Aorta (tissue), 5 donors: ENCODE data around the gene NOP9. TPM values are rescaled to one million over a fixed set of nuclear protein-coding genes. Genes with fewer than 3 reads are reported as not detected.

Source experiments
- ATAC-seq: fragments of 200-7000 bp; cut with Tn5 transposase; one replicate; pipeline ENCODE4 v1.9.1; 2022; ENCODE audit warnings: moderate library complexity; ENCODE audit not compliant: low FRiP score
- DNase-seq, 2 donors: peaks; one replicate each; pipeline ENCODE4 v3.0.0-alpha.2; 2020
- H3K27ac ChIP-seq, 2 donors: one replicate each; pipeline ENCODE4 v1.5.1; 2013; ENCODE audit warnings: low read length in 2 of 2, mild to moderate bottlenecking in 2 of 2, moderate library complexity in 2 of 2, control low read depth in 1 of 2, inconsistent platforms in 1 of 2, low read depth in 1 of 2
- H3K27me3 ChIP-seq, 2 donors: one replicate each; pipeline ENCODE4 v1.6.1; 2013; ENCODE audit warnings: control low read depth in 1 of 2, low read length in 1 of 2, mild to moderate bottlenecking in 1 of 2, moderate library complexity in 1 of 2; ENCODE audit not compliant: insufficient read depth in 2 of 2, control insufficient read depth in 1 of 2
- H3K36me3 ChIP-seq, 2 donors: one replicate each; pipeline ENCODE4 v1.6.1; 2013; ENCODE audit warnings: control low read depth in 1 of 2, low read length in 1 of 2, mild to moderate bottlenecking in 1 of 2; ENCODE audit not compliant: insufficient read depth in 2 of 2, control insufficient read depth in 1 of 2
- H3K4me1 ChIP-seq, 2 donors: one replicate each; pipeline ENCODE4 v1.6.1; 2013; ENCODE audit warnings: low read length in 2 of 2, control low read depth in 1 of 2, mild to moderate bottlenecking in 1 of 2, moderate library complexity in 1 of 2; ENCODE audit not compliant: insufficient read depth in 2 of 2, control insufficient read depth in 1 of 2
- H3K4me3 ChIP-seq, 2 donors: one replicate each; pipeline ENCODE4 v1.5.1; 2013; ENCODE audit warnings: low read length in 2 of 2, control low read depth in 1 of 2, mild to moderate bottlenecking in 1 of 2
- H3K9me3 ChIP-seq: one replicate; pipeline ENCODE4 v1.6.1; 2013; ENCODE audit warnings: mild to moderate bottlenecking, low read length; ENCODE audit not compliant: control insufficient read depth
- WGBS, 2 donors: extraction: QIAGEN DNeasy Blood & Tissue Kit; methylation state at CpG; one replicate each; pipeline ENCODE4 v1.1.7; 2013; 5-methylcytosine and 5-hydroxymethylcytosine counted together
- intact Hi-C, 2 donors: fragments of 100-400 bp; cut with DNase I; formaldehyde crosslinking; loops; one replicate each; pipeline versions ENCODE4 v1.14.2 to v1.15.0; 2022
- polyA plus RNA-seq, 2 donors: library from polyadenylated mRNA; stranded (reverse); fragments of 200-250 nt; gene quantifications; one replicate each; pipeline ENCODE4 v1.2.3, GENCODE V29; 2013
- total RNA-seq, 2 donors: library from RNA; stranded (reverse); fragmentation: NEBNext Ultra II Directional; extraction: Animal tissue kit (Norgen Biotek cat#: 25700); gene quantifications; one replicate each; pipeline ENCODE4 v1.2.1, GENCODE V29; 2021
- donor health status: healthy with polysubstance abuse.
- donor health status: Bipolar disorder and iron deficiency.
- donor health status: DM: no; HTN: no; CAD: no.
- donor health status: DM: no; HTN: no; CAD: no.
- donor health status: DM: yes; HTN: yes; CAD: no.

Gene NOP9
- total and polyA plus RNA-seq, 4 donors = 7.9 to 19.9 (median 14.3) TPM

DNA sequence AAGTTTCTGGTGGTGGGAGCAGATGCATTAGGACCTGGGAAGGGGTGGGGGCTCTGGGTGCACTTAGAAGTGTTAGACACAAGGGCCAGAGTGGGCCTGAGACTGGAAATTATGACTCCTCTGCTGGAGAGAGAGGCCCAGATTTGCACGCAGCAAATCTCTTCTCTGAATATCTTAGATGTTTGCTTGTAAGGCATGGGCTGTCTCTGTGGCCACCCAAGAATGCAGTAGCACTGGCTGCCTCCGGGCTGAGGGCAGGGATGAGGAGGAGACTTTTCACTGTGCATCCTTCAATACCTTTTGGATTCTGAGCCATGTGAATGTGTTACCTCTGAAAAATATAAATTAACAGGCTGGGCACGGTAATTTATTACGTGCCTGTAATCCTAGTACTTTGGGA is 14.3 kb upstream of the NOP9 start:
- H3K9me3 ChIP-seq = no peaks in the 10 kb centered on the region
- peaks cover 0 to 4% of the 10 kb centered on the region in 2 donors for H3K36me3 ChIP-seq
- H3K27me3 ChIP-seq = no peaks in the 10 kb centered on the region
- H3K4me3 ChIP-seq = no peak overlapping the region
- intact Hi-C loops = no loop called here
- H3K4me1 ChIP-seq = no peaks in the 10 kb centered on the region
- WGBS, 2 donors = 76 to 77% methylated on average over 4 of the region's 4 CpGs
- H3K27ac ChIP-seq = no peak overlapping the region
- ATAC-seq (no peak), DNase-seq (no peak)

DNA sequence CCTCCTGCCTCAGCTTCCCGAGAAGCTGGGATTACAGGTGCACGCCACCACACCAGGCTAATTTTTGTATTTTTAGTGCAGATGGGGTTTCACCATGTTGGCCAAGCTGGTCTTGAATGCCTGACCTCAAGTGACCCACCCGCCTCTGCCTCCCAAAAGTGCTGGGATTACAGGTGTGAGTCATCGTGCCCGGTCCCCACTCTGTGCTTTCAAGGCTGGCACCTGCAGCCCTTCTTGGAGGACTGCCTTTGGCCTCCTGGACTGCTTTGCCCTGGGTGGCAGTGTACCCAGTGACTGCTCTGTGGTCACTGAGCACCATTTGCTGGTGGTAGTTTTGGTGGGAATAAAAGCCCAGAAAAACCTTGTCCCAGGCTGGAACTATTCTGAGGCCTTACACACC is 12.7 kb upstream of the NOP9 start:
- Histone ChIP-seq H3K36me3 (peaks cover 0 to 6% of the 10 kb centered on the region in 2 donors), H3K27me3 (no peaks in the 10 kb centered on the region), H3K4me3 (no peak overlapping the region), H3K4me1 (no peaks in the 10 kb centered on the region), H3K27ac (no peak overlapping the region), H3K9me3 (no peaks in the 10 kb centered on the region)
- no peak for DNase-seq
- no peak for ATAC-seq
- 89 to 98% methylated on average over 5 of the region's 5 CpGs for WGBS, 2 donors
- intact Hi-C loops = no loop called here

DNA sequence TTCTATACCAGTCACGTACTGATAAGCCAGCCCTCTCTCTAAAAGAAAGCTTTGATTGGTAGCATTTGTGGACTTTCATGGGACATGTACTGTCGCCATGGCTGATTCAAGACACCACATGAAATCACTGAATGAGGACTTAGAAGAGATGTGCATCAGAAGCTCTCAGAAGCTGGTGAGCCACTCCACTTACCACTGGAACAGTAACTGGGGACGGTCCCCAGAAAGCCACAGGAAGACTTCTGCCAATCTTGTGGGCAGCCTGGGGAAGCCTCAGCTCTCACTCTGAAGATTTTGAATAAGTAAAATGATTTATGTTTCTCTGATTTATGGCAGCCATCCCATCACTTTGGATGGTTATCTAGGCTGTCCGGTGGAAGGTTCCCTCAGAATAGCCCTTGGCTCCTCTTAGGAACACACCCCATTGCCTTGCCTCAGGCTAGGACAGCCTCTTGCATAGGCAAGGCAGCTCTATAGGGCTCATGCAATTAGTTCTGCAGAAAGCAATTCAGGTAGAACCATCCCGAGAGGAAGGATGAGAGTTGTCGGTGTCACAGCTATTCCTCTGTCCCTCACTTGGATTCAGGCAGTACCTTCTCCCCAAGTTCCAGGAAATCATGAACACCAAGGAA is 9.9 kb upstream of the NOP9 start:
- Histone ChIP-seq H3K36me3 (peaks cover 0 to 6% of the 10 kb centered on the region in 2 donors), H3K27ac (no peak overlapping the region), H3K4me1 (no peaks in the 10 kb centered on the region), H3K9me3 (no peaks in the 10 kb centered on the region), H3K27me3 (no peaks in the 10 kb centered on the region), H3K4me3 (no peak overlapping the region)
- no peak for ATAC-seq
- no peak for DNase-seq
- intact Hi-C loops = no loop called here
- 76 to 86% methylated on average over 6 of the region's 6 CpGs for WGBS, 2 donors

DNA sequence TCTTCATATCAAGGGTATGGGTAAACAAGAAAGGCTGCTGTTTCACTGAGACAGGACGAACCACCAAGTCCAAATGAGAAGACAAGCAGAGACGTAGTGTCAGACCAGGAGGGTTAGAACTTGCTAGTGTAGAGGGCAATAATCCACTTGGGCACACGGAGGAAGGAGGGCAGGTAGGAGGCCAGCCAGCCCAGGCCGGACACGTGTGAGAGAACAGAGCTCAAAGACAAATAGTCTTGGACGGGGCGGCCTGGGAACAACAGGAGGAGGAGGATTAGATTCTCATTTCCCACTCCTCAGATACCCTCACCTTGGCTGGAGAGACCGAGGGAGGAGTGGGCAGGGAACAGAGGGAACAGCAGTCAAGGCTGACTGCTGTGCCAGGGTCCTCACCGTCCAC is 8.9 kb upstream of the NOP9 start:
- Histone ChIP-seq H3K27me3 (no peaks in the 10 kb centered on the region), H3K27ac (no peak overlapping the region), H3K9me3 (no peaks in the 10 kb centered on the region), H3K36me3 (peaks cover 0 to 6% of the 10 kb centered on the region in 2 donors), H3K4me3 (no peak overlapping the region), H3K4me1 (no peaks in the 10 kb centered on the region)
- 83 to 89% methylated on average over 9 of the region's 9 CpGs for WGBS, 2 donors
- ATAC-seq = no peak
- no peak for DNase-seq
- intact Hi-C loops = no loop called here

DNA sequence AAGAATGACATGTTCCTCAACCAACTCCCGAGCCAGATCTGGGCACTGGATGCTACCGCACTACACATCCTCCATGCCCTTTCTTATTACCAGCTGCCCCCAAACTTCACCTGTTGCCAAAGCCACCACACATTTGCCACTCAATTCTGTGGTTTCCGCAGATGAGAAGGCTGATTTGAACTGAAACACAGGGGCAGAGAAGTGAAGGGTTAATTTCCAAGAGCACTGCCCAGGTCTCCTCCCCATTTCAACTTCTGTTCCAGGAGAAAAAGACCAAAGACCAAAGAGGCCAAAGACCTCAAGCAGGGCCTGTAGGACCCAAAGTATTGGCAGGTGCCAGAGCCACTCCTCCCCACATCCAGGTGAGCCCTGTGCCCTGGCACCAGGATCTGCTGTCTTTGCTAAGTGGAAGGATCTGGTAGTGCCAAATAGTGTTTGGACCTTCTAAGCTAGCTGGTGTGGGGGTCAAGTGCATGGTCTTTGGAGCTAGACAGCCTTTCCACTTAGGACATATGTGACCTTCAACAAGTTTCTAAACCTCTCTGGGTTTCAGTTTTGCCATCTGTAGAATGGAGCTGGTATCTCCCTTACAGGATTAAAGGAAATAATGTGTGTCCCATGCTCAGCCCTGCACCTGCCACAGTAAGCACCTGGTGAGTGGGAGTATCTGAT is 8.1 kb upstream of the NOP9 start:
- Histone ChIP-seq H3K9me3 (no peaks in the 10 kb centered on the region), H3K36me3 (peaks cover 0 to 6% of the 10 kb centered on the region in 2 donors), H3K27me3 (no peaks in the 10 kb centered on the region), H3K4me1 (no peaks in the 10 kb centered on the region), H3K27ac (no peak overlapping the region), H3K4me3 (no peak overlapping the region)
- intact Hi-C loops = no loop called here
- no peak for DNase-seq
- WGBS, 2 donors = 91% methylated on average over 3 of the region's 3 CpGs
- no peak for ATAC-seq

DNA sequence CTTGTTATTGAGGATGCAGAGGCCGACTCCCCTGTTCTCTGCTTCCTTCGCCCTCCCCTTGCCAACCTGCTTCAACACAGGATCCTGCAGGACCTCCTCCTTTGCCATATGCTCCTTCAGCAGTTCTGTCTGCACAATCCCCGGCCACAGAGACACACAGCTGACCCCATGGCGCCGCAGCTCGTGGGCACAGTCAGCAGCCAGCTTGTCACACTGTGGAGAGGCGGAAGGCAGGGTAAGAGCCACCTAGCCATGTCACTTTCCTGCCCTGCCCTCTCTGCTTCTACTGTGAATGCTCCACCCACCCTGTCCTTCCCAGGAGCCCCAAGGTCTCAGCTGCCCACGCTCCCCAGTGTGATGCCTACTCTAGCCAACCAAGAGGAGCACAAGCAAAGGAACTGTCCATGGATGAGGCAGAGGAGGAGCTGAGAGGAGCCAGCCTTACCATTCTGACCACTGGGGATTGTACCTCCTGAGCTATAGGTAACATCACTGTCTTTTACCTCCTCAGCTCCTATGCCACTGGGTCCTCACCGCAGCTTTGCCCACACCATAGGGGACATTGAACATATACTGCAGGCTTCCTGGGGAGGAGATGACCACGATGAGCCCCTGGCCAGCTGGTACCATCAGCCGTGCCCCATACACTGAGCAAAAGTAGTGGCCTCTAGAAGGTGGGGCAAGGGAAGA is 7.4 kb upstream of the NOP9 start:
- no peak for ATAC-seq
- 93 to 95% methylated on average over 11 of the region's 11 CpGs for WGBS, 2 donors
- no peak overlapping the region for H3K27ac ChIP-seq
- intact Hi-C loops = no loop called here
- peaks cover 0 to 6% of the 10 kb centered on the region in 2 donors for H3K36me3 ChIP-seq
- no peak for DNase-seq
- no peaks in the 10 kb centered on the region for H3K27me3 ChIP-seq
- H3K4me3 ChIP-seq = no peak overlapping the region
- H3K9me3 ChIP-seq = no peaks in the 10 kb centered on the region
- no peaks in the 10 kb centered on the region for H3K4me1 ChIP-seq

DNA sequence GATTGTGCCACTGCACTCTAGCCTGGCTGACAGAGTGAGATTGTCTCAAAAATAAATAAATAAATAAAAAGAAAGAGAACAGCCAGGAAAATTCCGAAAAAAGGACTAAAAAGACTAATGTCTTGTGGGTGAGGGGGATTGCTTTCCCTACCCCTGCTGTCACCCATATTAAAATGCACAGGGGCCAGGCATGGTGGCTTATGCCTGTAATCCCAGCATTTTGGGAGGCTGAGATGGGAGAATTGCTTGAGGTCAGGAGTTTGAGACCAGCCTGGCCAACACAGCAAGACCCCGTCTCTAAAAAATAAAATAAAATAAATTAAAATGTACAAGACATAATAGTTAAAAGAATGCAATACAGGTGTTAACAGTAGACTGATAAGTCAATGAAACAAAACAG is 6.1 kb upstream of the NOP9 start:
- peaks cover 0 to 6% of the 10 kb centered on the region in 2 donors for H3K36me3 ChIP-seq
- H3K27ac ChIP-seq = no peak overlapping the region
- H3K27me3 ChIP-seq = no peaks in the 10 kb centered on the region
- no peaks in the 10 kb centered on the region for H3K9me3 ChIP-seq
- intact Hi-C loops = no loop called here
- no peak for DNase-seq
- 92 to 93% methylated on average over 2 of the region's 2 CpGs for WGBS, 2 donors
- H3K4me1 ChIP-seq = no peaks in the 10 kb centered on the region
- no peak overlapping the region for H3K4me3 ChIP-seq
- no peak for ATAC-seq

DNA sequence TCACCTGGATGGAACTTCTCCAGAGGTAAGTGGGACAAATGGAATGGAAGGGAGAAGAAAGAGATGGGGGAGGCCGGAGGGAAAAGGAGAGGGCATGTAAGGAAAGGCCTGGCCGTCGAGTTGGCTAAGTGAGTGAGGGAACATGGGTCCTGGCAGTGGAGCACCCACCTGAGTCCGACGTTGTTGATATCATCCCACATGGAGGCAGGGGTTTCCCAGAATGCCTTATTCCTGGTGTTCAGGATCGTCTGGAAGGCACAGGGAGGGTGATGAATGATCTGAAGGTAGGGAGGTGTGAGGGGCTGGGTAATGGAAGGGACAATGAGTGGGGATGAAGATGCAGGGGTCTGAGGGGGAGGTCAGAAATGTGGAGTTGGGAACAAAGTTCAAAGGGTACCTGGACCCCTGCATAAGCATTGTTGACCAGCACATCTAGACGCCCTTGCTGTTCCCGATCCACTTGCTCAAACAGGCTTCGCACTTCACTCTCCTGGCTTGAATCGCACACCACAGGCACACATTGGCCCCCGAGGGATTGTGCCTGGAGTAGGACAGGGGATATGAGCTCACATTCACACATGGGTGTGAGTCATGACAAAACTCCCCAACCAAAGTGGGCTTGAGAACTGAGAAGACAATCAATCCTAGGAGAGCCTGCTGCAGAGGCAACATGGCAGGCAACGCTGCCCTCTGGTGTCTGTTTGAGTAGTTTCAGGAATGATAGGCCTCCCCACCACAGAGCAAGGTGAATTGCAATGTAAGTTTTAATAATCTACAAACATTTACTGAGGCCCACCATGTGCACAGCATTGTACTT is 3.1 kb upstream of the NOP9 start:
- DNase-seq (peak in 1 of 2 donors; percentile 71), ATAC-seq (peak; percentile 74)
- Histone ChIP-seq H3K9me3 (no peaks in the 10 kb centered on the region), H3K36me3 (no peaks in the 10 kb centered on the region), H3K27me3 (no peaks in the 10 kb centered on the region), H3K4me3 (no peak overlapping the region), H3K27ac (no peak overlapping the region), H3K4me1 (no peaks in the 10 kb centered on the region)
- intact Hi-C loops = loop anchor here (1.0 to 5.0 kb wide), 2 partner anchors 53 to 54 kb away; partner anchors contain the start of gene TINF2 (in 1 of the 2)
- WGBS, 2 donors = 55 to 57% methylated on average over 12 of the region's 12 CpGs
